RWPE1 (cell line): ENCODE data around the gene TUBGCP3.
"Not testable (repeated sequence)": the region's sequence is repeated elsewhere in the genome, so short reads cannot be mapped to it uniquely, and the experiment has no call there.

Experiments
- CTCF ChIA-PET: fragments of 350-600 bp; sonication (Branson Sonifier 250); formaldehyde crosslinking; extraction: SDS; loops from one replicate; lab custom pipeline; 2021; lab: Yijun Ruan, JAX
- POLR2A ChIA-PET: fragments of 400-600 bp; formaldehyde crosslinking; extraction: SDS; loops from one replicate; lab custom pipeline; 2020; ENCODE audit warnings: antibody characterized with exemption; ENCODE audit not compliant: low non-redundant PET; lab: Yijun Ruan, JAX
- DNase-seq: peaks from one replicate; pipeline ENCODE4 v3.0.0; 2012; ENCODE audit warnings: low spot score
- H3K27ac ChIP-seq: fragments of 450-650 bp; 2 replicates; pipeline ENCODE4 v1.5.1; 2017
- CTCF ChIP-seq: fragments of 450-650 bp; conservative IDR thresholded peaks from 2 replicates; pipeline ENCODE4 v1.5.1; 2017; ENCODE audit warnings: low read depth, mild to moderate bottlenecking

The TUBGCP3 gene

GRCh38 chr13:112562254-112562653, 25.7 kb downstream of the TUBGCP3 start:
- no peak for TF ChIP-seq CTCF
- no peak for DNase-seq
- POLR2A ChIA-PET: no interaction called here
- H3K27ac ChIP-seq: no peak overlapping the region
- CTCF ChIA-PET: interaction anchor here (0.6 kb wide), 2 partner anchors 163 to 381 kb away, joined by 3 to 6 read pairs; no protein-coding TSS in a partner anchor

GRCh38 chr13:112561478-112561877, 26.5 kb downstream of the TUBGCP3 start:
- ChIA-PET CTCF (no interaction called here), POLR2A (no interaction called here)
- no peak for TF ChIP-seq CTCF
- DNase-seq: no peak
- no peak overlapping the region for H3K27ac ChIP-seq

GRCh38 chr13:112558696-112559418, 29.1 kb downstream of the TUBGCP3 start:
- no peak for TF ChIP-seq CTCF
- CTCF ChIA-PET: no interaction called here
- no peak for DNase-seq
- POLR2A ChIA-PET: no interaction called here
- H3K27ac ChIP-seq: no peak overlapping the region

GRCh38 chr13:112556600-112556999, 31.4 kb downstream of the TUBGCP3 start:
- POLR2A ChIA-PET: no interaction called here
- no peak for DNase-seq
- H3K27ac ChIP-seq: no peak overlapping the region
- no peak for TF ChIP-seq CTCF
- CTCF ChIA-PET: no interaction called here

- POLR2A ChIA-PET: no interaction called here
- CTCF ChIA-PET: no interaction called here
- DNase-seq: no peak
Observed at GRCh38 chr13:112554214-112554850, 33.6 kb downstream of the TUBGCP3 start.

GRCh38 chr13:112548975-112549374, 39.0 kb downstream of the TUBGCP3 start:
- H3K27ac ChIP-seq, CTCF ChIA-PET, POLR2A ChIA-PET, DNase-seq: not testable (repeated sequence)

More at GRCh38 chr13:112554214-112554850, 33.6 kb downstream of the TUBGCP3 start:
- TF ChIP-seq CTCF: no peak
- no peak overlapping the region for H3K27ac ChIP-seq

GRCh38 chr13:112545856-112546255, 42.1 kb downstream of the TUBGCP3 start:
- POLR2A ChIA-PET: no interaction called here
- peak; percentile 20 for DNase-seq
- no peak overlapping the region for H3K27ac ChIP-seq
- CTCF ChIA-PET: no interaction called here
- no peak for TF ChIP-seq CTCF
